ENCODE data around the gene VEGFA. TPM values are rescaled to one million over a fixed set of nuclear protein-coding genes. Genes with fewer than 3 reads are reported as not detected.

VEGFA gene
- total RNA-seq, 1 experiment from 2014 or later: 116 TPM

- POLR2A ChIA-PET (ENCODE audit: low non-redundant PET): no interaction called here
- BruUV-seq (replicated peaks): no TSS peak
Observed at GRCh38 chr6:43742931-43743632, 26.9 kb upstream of the VEGFA start.

GRCh38 chr6:43743682-43744381 lies 26.2 kb upstream of the VEGFA start:
- no peak overlapping the region for H3K27ac ChIP-seq (ENCODE audit: low read depth, low read length, poor library complexity, severe bottlenecking)
- ChIA-PET POLR2A (ENCODE audit: low non-redundant PET) (no interaction called here), CTCF (no interaction called here)
- DNase-seq (ENCODE audit: low spot score): no peak
- no peak overlapping the region for H3K4me3 ChIP-seq (ENCODE audit: low read depth, low read length, poor library complexity, severe bottlenecking)
- intact Hi-C loops (cut with micrococcal nuclease; ENCODE audit: unreplicated experiment): no loop called here
- no peaks in the 10 kb centered on the region for H3K9me3 ChIP-seq (ENCODE audit: low read depth, low read length, poor library complexity, severe bottlenecking)
- BruUV-seq (replicated peaks): no TSS peak
- H3K36me3 ChIP-seq (ENCODE audit: insufficient read depth, low read length, poor library complexity, severe bottlenecking): no peaks in the 10 kb centered on the region
- no peaks in the 10 kb centered on the region for H3K4me1 ChIP-seq (ENCODE audit: insufficient read depth, low read length, poor library complexity, severe bottlenecking)
- no peak for TF ChIP-seq EZH2 (IDR thresholded peaks at IDR 0.05; ENCODE audit: borderline replicate concordance, low read depth, low read length, poor library complexity, severe bottlenecking)
- TF ChIP-seq CTCF (conservative IDR thresholded peaks at IDR 0.05; ENCODE audit: low read depth, low read length): no peak
- no peaks in the 10 kb centered on the region for H3K27me3 ChIP-seq (replicated peaks; ENCODE audit: insufficient read depth, low read depth, low read length, poor library complexity)

More at GRCh38 chr6:43742931-43743632, 26.9 kb upstream of the VEGFA start:
- CTCF ChIA-PET: no interaction called here
- no peaks in the 10 kb centered on the region for H3K9me3 ChIP-seq (ENCODE audit: low read depth, low read length, poor library complexity, severe bottlenecking)
- no peak for TF ChIP-seq EZH2 (IDR thresholded peaks at IDR 0.05; ENCODE audit: borderline replicate concordance, low read depth, low read length, poor library complexity, severe bottlenecking)
- no peak for TF ChIP-seq CTCF (conservative IDR thresholded peaks at IDR 0.05; ENCODE audit: low read depth, low read length)
- H3K4me3 ChIP-seq (ENCODE audit: low read depth, low read length, poor library complexity, severe bottlenecking): no peak overlapping the region
- no peaks in the 10 kb centered on the region for H3K36me3 ChIP-seq (ENCODE audit: insufficient read depth, low read length, poor library complexity, severe bottlenecking)
- intact Hi-C loops (cut with micrococcal nuclease; ENCODE audit: unreplicated experiment): no loop called here
- no peak for DNase-seq (ENCODE audit: low spot score)
- no peak overlapping the region for H3K27ac ChIP-seq (ENCODE audit: low read depth, low read length, poor library complexity, severe bottlenecking)
- no peaks in the 10 kb centered on the region for H3K4me1 ChIP-seq (ENCODE audit: insufficient read depth, low read length, poor library complexity, severe bottlenecking)
- no peaks in the 10 kb centered on the region for H3K27me3 ChIP-seq (replicated peaks; ENCODE audit: insufficient read depth, low read depth, low read length, poor library complexity)

GRCh38 chr6:43744491-43744890 lies 25.5 kb upstream of the VEGFA start:
- no peaks in the 10 kb centered on the region for H3K27me3 ChIP-seq (replicated peaks; ENCODE audit: insufficient read depth, low read depth, low read length, poor library complexity)
- TF ChIP-seq EZH2 (IDR thresholded peaks at IDR 0.05; ENCODE audit: borderline replicate concordance, low read depth, low read length, poor library complexity, severe bottlenecking): no peak
- no peak for TF ChIP-seq CTCF (conservative IDR thresholded peaks at IDR 0.05; ENCODE audit: low read depth, low read length)
- ChIA-PET POLR2A (ENCODE audit: low non-redundant PET) (no interaction called here), CTCF (no interaction called here)
- no peaks in the 10 kb centered on the region for H3K4me1 ChIP-seq (ENCODE audit: insufficient read depth, low read length, poor library complexity, severe bottlenecking)
- DNase-seq (ENCODE audit: low spot score): no peak
- intact Hi-C loops (cut with micrococcal nuclease; ENCODE audit: unreplicated experiment): no loop called here
- H3K9me3 ChIP-seq (ENCODE audit: low read depth, low read length, poor library complexity, severe bottlenecking): no peaks in the 10 kb centered on the region
- H3K27ac ChIP-seq (ENCODE audit: low read depth, low read length, poor library complexity, severe bottlenecking): no peak overlapping the region
- H3K4me3 ChIP-seq (ENCODE audit: low read depth, low read length, poor library complexity, severe bottlenecking): no peak overlapping the region
- BruUV-seq (replicated peaks): no TSS peak
- no peaks in the 10 kb centered on the region for H3K36me3 ChIP-seq (ENCODE audit: insufficient read depth, low read length, poor library complexity, severe bottlenecking)

Data from A673 (cell line).